GM18909 (cell line): ENCODE data around the gene VSTM4.

Source experiments
- ATAC-seq: cut with Tn5 transposase; IDR thresholded peaks from one replicate; pipeline ENCODE4 v1.9.1; 2021; ENCODE audit warnings: mild to moderate bottlenecking; ENCODE audit not compliant: unreplicated experiment, poor library complexity

Gene VSTM4

DNA sequence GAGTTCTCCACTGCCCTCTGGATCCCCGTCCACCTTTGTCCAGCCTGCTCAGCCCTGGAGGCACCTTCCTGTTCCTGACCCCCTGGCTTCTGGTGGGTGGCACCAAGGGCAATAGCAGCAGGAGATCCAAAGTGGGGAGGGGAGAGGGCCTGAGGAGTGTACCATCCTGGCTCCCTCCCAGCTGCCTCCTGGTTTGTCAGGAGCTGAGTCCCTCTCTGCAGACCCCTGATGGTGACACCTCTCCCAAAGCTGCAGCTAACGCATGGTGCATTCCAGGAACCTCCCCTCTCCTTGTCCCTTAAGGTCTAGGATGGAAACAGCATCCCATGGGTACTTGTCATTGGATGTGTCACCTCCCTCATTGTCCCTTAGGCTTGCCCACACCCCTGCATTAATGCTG lies 39.6 kb downstream of the VSTM4 start:
- ATAC-seq = no peak

DNA sequence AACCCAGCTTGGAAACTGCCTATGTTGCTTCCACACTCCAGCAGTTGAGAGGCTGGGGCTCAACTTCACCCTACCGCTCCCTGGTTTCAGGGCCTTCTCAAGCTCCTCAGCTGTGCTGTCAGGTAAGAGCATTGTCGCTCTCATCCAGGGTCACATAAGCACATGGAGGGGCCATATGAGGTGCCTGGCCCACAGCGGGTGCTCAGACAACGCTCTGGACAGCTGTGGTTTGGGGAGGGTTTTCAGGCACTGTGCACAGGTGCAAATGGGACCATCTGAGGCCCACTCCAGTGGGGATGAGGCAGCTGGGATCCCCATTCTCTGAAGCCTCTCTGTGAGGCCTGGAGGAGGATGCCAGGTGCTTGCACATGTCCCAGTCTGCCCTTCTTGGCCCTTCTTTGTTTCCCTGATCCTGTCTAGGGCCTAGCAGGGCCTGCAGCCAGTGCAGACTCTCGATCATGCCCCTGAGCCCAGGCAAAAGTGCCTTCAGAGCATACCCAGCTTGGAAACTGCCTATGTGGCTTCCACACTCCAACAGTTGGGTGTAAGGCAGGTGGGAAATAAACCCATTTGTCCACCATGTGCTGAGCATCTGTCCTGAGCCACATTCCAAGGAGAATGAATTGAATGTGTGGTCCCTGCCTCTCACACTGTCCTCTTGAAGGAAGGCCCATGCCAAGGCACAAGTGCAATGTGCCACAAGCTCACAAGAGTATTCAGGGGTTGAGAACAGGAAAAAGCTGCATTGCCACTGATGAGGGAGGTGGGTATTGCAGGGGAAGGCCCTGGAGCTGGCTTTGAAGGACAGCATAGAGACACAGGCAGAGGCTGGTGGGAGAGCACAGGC lies 40.3 kb downstream of the VSTM4 start:
- ATAC-seq = no peak

DNA sequence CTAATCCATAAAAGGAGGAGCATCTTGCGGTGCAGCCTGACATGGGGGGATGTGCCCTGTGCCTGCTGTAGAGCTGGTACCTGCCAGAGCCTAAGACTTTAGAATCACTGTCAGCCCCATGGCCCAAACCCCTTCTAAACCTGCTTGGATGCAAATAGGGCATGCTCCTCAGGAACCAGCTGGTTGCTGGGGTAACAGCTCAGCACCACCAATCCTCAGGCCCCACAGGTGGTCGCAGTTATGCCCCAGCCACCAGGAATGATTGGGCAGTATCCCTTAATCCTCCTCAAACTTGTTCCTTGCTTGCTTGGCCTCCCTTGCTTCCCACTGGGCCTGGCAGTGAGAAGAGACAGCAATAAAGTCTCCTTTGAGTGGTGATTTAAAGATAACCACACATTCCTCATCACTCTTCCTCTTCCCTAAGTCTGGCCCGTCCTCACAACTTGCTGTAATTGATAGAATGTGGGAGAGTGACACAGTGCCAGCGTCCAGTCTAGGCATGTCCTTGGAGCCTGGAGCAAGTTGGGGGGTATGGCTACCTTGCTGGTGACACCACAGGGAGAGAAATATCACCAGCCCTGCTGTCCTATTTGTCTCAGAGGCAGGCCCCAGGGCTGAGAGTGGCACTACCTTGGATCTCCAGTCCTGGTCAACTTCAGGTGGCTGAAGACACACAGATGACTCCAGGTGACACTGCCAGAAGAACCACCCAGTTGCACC lies 43.0 kb downstream of the VSTM4 start:
- ATAC-seq = no peak

DNA sequence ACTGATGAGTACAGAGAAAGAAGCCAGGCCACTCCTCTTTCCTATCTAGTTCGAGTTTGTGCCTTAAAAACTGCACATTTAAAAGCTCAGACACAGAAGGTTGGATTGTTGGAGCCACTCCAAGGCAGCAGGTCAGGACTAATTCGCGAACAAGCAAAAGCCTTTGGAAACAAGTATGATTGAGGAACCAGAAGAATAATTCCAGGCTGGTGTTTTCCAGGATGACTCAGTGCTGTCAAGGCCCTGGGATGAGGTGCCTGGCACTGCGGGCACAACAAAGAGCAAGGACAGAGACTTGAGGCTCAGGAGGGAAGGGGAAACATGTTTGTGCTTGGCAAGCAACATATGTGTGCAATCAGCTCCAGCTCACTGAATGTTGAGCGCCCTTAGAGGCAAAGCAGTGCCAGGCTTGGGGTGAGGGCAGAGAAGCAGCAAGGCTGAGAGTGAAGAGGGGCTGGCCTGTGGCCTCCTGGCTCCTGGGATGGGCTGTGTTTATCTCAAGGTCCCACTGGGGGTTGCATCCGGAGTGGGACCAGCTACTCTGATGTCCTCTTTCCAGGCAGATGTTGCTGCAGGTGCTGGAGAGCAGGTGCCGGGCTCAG lies 44.1 kb downstream of the VSTM4 start:
- ATAC-seq = no peak

DNA sequence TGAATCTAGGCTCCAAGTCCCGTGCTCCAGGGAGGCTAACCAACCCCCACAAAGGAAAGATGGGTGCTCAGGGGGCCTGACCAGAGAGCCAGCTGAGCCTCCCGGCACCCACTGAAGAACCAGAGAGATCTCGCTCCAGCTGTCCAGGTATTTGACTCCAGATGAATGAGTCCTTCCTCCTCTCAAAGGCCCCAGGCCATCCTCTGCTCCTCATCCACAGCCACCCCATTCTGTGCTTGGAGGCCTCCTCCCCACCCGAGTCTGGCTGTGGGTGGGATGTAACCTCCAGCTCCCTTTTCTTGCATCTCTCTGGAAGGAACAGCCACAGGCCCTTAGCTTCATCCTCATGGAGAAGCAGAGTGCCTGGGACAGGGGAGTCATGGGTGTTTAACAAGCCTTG lies 44.6 kb downstream of the VSTM4 start:
- no peak for ATAC-seq

DNA sequence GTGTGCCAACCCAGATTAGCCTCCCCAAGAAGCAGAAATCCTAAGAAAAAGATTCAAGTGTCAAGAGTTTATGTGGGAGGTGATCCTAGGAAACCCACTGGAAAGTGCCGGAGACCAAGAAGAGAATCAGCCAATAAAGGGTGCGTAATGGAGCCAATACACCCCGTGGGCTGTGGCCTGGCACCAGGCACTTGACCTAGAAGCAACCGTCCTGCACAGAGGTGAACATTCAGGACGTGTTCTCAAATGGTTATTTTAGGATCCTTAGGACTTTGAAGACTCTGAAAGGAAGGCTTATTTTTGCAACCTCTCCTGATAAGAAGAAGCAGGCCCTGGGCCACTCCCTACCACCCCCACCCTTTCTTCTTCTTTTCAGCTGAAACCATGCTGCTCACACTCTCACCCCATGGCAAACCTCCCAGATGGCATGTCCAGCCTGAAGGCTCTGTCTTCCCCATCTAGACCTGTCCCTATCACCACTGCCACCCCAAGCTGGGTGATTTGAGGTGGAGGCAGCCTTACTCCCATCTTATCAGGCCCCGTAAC lies 46.6 kb downstream of the VSTM4 start:
- ATAC-seq = no peak

DNA sequence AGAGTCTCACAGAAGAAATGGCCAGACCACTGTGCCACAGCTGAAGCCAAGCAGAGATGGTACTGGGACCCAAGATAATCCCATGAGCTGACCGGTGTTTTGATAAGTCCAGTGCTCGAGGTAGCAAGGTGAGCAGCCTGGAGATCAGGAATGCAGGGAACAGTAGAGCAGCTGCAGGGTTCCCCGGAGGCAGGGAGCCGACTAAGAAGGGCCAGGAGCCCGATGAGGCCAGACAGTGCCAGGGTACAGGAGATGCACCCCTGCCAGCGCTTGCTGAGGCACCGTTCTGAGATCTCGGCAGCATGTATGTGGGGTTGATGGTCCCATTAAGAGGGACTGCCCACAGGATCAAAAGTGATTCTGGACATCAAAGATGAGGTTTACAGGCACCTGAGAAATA lies 47.1 kb downstream of the VSTM4 start:
- no peak for ATAC-seq

DNA sequence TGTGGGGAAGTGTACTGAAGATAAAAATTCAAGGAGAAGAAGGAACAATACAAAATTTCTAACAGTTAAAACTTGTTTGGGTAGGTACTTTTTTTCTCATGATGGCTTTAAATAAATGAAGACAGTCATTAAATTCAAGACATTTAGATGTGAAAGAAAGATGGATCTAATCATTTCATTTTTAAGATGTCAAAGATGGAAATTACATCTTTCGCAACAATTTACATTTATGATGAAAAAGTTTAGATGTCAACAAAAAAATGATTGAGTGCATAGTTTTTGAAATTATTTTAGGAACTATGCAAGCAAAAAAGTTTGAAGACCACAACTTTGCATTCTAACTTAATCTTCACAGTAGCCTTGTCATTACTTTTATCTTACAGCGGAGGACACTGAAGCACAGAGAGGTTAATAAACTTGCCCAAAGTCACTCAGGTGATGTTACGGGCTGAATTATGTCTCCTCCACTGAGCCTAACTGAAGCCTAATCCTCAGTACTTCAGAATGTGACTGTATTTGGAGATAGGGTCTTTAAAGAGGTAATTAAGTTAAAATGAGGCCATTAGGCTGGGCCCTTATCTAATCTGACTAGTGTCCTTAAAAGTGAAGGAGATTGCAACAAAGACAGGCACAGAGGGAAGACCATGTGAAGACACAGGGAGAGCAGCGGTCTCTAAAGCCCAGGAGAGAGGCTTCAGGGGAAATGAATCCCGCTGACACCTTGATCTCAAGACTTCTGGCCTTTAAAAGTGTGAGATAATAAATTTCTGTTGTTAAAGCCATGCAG lies 48.2 kb downstream of the VSTM4 start:
- no peak for ATAC-seq

DNA sequence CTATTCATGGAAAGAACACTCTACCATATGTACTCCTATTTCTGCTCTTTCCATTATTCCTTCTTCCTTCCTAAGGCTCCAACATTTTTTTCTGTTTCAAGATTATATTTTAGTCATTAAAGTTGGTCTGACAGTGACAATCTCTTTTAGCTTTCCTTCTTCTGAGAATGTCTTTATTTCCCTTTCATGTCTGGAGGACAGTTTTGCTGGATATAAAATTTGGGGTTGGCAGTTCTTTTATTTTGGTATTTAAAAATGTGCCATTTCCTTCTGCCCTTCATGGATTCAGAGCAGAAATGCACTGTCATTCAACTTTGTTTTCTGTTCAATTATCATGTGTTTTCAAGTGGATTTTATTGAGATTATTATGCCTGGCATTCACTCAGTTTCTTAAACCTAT lies 53.1 kb downstream of the VSTM4 start:
- ATAC-seq = no peak

DNA sequence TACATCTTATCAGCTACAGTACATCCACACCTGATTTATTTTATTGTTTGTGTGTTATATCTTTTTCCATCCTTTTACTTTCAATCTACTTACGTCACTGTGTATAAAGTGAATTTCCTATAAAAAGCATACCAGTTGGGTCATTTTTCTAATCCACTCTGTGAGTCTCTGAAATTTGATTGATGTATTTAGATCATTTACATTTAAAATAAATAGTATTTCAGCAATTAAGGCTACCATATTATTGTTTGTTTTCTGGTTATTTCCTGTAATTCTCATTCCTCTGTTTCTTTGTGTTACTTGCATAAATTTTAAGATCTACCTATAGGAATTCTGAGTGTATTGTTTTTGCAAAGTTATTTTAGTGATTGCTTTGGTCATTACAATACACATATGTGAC lies 53.7 kb downstream of the VSTM4 start:
- no peak for ATAC-seq

DNA sequence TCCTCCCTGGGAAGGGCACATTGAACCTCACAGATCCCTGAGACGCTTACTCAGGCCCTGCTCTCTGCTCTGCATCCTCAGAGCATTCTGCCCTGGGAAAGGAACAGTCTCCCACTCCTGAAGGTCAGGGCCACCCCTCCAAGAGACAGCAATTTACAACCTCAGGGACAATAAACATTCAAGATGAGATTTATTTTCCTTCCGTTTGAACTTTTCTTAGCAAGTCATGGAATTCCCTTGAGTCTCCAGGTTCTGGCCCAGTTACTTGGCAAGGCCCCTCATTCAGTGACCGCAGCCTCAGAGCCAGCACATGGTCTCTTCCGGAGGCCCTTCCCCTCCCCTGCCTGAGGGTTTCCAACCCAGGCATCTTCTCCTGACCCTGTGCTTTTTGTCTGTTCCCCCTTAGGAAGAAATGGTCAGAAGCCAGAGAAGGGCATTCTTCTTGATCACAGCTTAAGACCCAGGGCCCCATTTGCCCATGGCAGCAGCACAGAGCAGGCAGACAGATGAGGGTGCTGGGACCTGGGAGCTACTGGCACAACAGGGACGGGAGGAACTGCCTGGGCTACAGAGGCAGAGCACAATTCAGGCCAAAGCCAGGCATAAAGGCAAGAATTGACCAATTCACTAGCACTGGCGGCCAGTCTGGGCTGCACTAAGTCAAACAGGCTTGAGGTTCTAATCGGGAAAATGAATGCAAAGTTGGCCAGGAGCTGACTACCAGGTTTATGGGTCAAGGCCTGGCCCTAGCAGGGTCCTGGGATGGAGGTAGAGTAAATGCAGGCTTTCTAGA lies 56.7 kb downstream of the VSTM4 start:
- no peak for ATAC-seq

DNA sequence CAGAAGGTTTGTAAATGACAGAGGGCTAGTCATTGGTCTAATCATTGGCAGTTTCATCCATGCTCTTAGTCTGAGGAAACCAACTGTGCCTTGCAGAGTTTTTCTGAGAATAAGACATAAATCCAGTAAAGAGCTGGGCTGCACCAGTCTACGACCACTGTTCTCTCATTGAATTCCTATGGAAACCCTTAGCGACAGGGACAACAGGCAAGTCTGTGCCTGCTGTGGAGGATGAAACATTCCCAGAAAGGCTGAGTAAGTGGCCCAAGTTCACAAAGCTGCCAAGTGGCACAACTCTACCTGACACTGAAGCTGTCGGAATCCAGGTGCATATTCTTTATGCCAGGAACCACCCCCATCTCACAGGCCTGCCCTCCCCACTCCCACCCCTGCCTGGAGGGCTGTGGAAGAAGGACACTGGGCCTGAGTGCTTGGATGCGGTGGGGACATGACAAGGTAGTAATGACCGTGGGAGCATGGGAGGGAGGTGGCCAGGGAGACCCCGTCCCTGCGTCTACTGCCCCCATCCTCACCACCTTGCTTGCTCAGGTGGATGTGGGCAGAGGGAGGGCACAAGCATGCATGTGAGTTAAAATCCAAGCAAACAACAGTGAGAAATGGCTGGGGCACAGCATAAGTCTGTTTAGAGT lies 58.0 kb downstream of the VSTM4 start:
- ATAC-seq = no peak

DNA sequence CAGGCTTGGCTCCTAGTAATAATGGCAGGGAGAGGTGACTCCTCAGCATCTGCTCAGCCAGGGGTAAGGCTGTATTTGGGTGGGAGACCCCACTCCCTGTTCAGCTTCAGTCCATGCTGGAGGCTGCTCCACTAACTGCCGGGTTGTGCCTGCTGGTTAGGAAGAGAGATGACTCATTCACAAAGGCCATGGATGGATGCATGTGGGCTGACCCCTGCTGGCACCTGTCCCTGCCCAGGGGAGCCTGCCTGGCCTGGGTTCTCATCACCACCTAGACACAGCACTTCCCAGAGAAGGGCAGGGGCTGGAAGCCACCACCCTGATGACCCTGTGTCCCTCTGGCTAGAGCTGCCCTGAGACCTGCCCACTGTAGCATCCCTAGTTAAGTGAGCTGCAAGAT lies 59.0 kb downstream of the VSTM4 start:
- no peak for ATAC-seq

DNA sequence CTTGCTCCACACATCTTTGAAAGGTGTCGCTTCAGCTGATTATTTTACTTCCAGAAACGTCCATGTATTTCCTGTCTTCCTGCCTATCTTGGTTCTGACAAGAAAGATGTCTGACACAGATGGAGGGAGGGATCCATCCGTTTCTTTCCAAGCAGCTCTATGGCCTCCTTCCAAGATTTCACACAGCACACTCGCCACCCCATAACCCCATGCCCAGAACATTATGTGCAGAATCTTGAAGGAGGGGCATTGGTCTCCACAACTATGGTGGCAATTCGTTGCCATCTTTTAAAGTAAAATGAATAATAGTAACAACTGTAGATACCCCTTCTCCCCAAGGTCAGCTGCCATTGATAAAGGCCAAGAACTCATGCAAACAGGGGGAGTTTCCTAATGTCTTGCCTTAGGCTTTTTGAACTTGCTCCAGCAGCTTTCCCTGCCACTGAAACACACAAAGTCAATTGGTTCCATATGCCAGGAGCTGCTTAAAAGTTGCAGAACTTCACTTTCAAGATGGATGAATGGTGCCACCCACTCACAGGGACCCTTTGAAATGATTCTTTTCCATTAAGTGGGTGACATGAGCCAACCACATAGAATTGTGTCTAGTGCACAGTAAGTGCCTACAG lies 60.0 kb downstream of the VSTM4 start:
- ATAC-seq = no peak

DNA sequence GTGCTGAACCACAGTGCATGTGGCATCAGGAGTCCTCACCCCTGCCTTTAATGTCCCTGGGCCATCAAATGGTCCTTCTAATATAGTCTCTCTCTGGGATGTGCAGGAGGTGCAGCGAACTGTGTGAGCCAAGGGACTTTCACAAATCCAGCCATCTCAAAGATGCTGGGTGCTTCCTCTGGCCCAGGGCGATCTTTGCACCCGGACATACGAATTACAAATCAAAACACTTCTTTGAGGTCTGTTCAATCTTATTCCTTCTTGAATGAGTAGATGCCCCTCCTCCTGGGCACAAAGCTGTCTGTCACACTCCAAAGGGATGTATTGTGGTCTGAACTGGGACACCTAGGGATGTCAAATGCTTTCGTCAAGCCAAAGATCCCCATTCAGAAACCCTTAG lies 60.6 kb downstream of the VSTM4 start:
- no peak for ATAC-seq

DNA sequence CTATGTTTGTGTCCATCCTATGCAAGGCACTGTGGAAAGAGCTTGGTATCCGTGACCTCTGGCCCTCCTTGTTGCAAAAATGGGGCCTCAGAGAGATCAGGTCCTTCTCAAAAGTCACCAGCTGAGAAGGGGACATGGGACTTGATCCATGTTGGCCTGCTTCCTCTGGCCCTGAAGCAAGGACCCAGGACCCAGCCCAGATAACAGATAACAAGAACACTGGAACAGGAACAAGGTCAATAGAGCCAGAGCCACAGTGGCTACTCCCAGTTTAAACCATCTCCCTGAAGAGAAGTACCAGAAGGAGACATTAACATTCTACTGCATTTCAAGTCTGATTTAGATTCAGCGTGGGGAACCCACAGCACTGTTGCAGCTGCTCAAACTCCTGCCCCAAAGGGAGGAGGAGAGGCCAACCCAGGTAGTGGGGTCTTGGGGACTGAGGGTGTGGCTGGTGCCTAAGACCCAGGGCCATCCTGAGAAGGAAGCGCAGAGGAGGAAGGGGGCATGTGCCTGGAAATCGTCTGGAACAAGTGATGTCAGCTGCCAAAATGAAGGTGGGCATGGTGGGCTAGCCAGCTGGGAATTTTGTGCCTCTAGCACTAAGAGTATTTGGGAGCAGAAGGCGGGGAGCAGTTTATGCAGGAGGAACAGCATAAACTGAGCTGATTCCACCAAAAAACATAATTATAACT lies 61.2 kb downstream of the VSTM4 start:
- no peak for ATAC-seq

DNA sequence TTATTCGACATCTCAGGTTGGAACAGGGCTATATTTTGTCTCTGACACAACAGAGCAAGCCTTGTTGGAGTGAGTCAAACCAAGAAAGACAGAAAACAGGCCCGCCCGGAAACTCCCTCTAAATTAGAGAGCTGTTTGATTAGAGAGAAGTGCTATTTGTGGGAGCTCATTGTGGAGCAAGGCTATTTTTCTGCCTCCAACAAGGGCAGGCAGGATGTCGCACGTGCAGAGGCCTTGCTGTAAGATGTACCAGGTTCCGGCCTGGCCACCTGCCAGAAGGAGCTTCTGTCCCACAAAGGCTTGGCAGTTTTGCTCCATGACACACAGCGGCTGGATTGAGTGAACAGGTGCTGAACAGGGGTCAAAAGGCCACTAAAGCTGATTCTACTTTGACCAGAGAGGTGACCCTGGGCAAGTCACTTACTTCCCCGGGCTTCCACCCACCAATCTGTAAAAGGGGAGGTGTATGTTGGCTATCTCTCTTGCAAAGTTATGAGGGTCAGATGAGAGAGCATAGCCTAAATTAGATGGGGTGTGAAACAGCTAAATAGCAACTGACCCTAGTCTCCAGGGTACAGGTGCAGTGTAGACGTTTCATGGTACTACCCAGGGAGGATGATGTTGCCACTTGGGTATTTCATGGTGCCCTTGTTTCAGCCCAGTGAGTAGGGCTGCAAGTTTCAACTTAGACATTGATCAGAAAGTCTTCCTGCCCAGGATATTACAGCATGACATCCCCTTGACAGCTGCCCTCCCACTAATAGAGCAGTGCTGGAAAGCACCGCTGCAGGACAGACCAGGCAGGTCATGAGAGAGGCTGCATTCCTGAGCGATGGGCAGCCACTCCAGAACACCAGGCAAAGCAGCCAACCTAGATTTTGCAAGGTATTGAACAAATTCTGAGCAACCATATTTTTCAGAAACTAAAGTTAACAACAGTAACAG lies 62.0 kb downstream of the VSTM4 start:
- peak; percentile 78 for ATAC-seq
